ENCODE data around the gene PSMD13.
"Not testable (repeated sequence)": the region's sequence is repeated elsewhere in the genome, so short reads cannot be mapped to it uniquely, and the experiment has no call there.

Gene PSMD13

GRCh38 chr11:192674-193128 lies 44.1 kb upstream of the PSMD13 start, which contains the start of gene SCGB1C1:
Gene SCGB1C1 (plus strand): TSS chr11:193078. CDS start chr11:193100, 22 bp downstream.
- H3K4me2 ChIP-seq (ENCODE audit: low read length), result not testable (repeated sequence)

GRCh38 chr11:193481-193880 lies 43.3 kb upstream of the PSMD13 start:
- H2AFZ ChIP-seq (ENCODE audit: low read length); H3K27me3 ChIP-seq (ENCODE audit: insufficient read depth, low read length); H3K4me1 ChIP-seq (ENCODE audit: insufficient read depth, low read length, severe bottlenecking); H3F3A ChIP-seq (ENCODE audit: insufficient read depth, low read length); H3K9me3 ChIP-seq (ENCODE audit: low read length); H3K36me3 ChIP-seq (ENCODE audit: insufficient read depth, low read length); H4K20me1 ChIP-seq (ENCODE audit: insufficient read depth, low read length); H3K9me2 ChIP-seq (ENCODE audit: low read depth, low read length); H3K9ac ChIP-seq (ENCODE audit: low read length); H3K27ac ChIP-seq (ENCODE audit: low read depth, low read length, poor library complexity, severe bottlenecking); H3K4me3 ChIP-seq (ENCODE audit: low read depth, low read length, poor library complexity, severe bottlenecking); H3K4me2 ChIP-seq (ENCODE audit: low read length); H3K79me2 ChIP-seq (ENCODE audit: insufficient read depth, low read length): not testable (repeated sequence)

More at GRCh38 chr11:192674-193128, 44.1 kb upstream of the PSMD13 start, which contains the start of gene SCGB1C1:
- H3K4me1 ChIP-seq (ENCODE audit: insufficient read depth, low read length, severe bottlenecking); H3K79me2 ChIP-seq (ENCODE audit: insufficient read depth, low read length); H3K36me3 ChIP-seq (ENCODE audit: insufficient read depth, low read length); H3K27me3 ChIP-seq (ENCODE audit: insufficient read depth, low read length); H3K27ac ChIP-seq (ENCODE audit: low read depth, low read length, poor library complexity, severe bottlenecking); H4K20me1 ChIP-seq (ENCODE audit: insufficient read depth, low read length); H3F3A ChIP-seq (ENCODE audit: insufficient read depth, low read length); H3K9ac ChIP-seq (ENCODE audit: low read length); H2AFZ ChIP-seq (ENCODE audit: low read length); H3K9me3 ChIP-seq (ENCODE audit: low read length); H3K9me2 ChIP-seq (ENCODE audit: low read depth, low read length); H3K4me3 ChIP-seq (ENCODE audit: low read depth, low read length, poor library complexity, severe bottlenecking): not testable (repeated sequence)

GRCh38 chr11:196786-197731 lies 39.7 kb upstream of the PSMD13 start:
- no peaks in the 10 kb centered on the region for H3K79me2 ChIP-seq (ENCODE audit: insufficient read depth, low read length)
- TF ChIP-seq EZH2 (IDR thresholded peaks at IDR 0.05; ENCODE audit: borderline replicate concordance, low read length) (no peak), CTCF (IDR thresholded peaks at IDR 0.05; ENCODE audit: low read length) (no peak)

GRCh38 chr11:197741-198235 lies 39.0 kb upstream of the PSMD13 start:
- Histone ChIP-seq H3K9me3 (ENCODE audit: low read length) (no peaks in the 10 kb centered on the region), H3K4me3 (ENCODE audit: low read depth, low read length, poor library complexity, severe bottlenecking) (no peak overlapping the region), H3K4me1 (ENCODE audit: insufficient read depth, low read length, severe bottlenecking) (no peaks in the 10 kb centered on the region), H3K27me3 (ENCODE audit: insufficient read depth, low read length) (no peaks in the 10 kb centered on the region), H2AFZ (ENCODE audit: low read length) (no peak overlapping the region), H3K27ac (ENCODE audit: low read depth, low read length, poor library complexity, severe bottlenecking) (no peak overlapping the region), H3F3A (ENCODE audit: insufficient read depth, low read length) (no peaks in the 10 kb centered on the region), H3K4me2 (ENCODE audit: low read length) (no peak overlapping the region), H3K79me2 (ENCODE audit: insufficient read depth, low read length) (no peaks in the 10 kb centered on the region), H4K20me1 (ENCODE audit: insufficient read depth, low read length) (no peaks in the 10 kb centered on the region), H3K9me2 (ENCODE audit: low read depth, low read length) (no peaks in the 10 kb centered on the region), H3K36me3 (ENCODE audit: insufficient read depth, low read length) (no peaks in the 10 kb centered on the region; the same call in 1 of the 2 replicates), H3K9ac (ENCODE audit: low read length) (no peak overlapping the region)
- TF ChIP-seq CTCF (IDR thresholded peaks at IDR 0.05; ENCODE audit: low read length) (no peak), EZH2 (IDR thresholded peaks at IDR 0.05; ENCODE audit: borderline replicate concordance, low read length) (no peak)

More at GRCh38 chr11:196786-197731, 39.7 kb upstream of the PSMD13 start:
- H3K9ac ChIP-seq (ENCODE audit: low read length), result no peak overlapping the region
- H4K20me1 ChIP-seq (ENCODE audit: insufficient read depth, low read length), result no peaks in the 10 kb centered on the region
- H3F3A ChIP-seq (ENCODE audit: insufficient read depth, low read length), result no peaks in the 10 kb centered on the region
- H3K9me2 ChIP-seq (ENCODE audit: low read depth, low read length), result no peaks in the 10 kb centered on the region
- no peaks in the 10 kb centered on the region for H3K4me1 ChIP-seq (ENCODE audit: insufficient read depth, low read length, severe bottlenecking)
- H3K36me3 ChIP-seq (ENCODE audit: insufficient read depth, low read length), result no peaks in the 10 kb centered on the region; the same call in 1 of the 2 replicates
- no peak overlapping the region for H3K4me2 ChIP-seq (ENCODE audit: low read length)
- no peak overlapping the region for H2AFZ ChIP-seq (ENCODE audit: low read length)
- no peaks in the 10 kb centered on the region for H3K27me3 ChIP-seq (ENCODE audit: insufficient read depth, low read length)
- H3K27ac ChIP-seq (ENCODE audit: low read depth, low read length, poor library complexity, severe bottlenecking), result no peak overlapping the region
- no peak overlapping the region for H3K4me3 ChIP-seq (ENCODE audit: low read depth, low read length, poor library complexity, severe bottlenecking)
- no peaks in the 10 kb centered on the region for H3K9me3 ChIP-seq (ENCODE audit: low read length)

Measured in OCI-LY1 (cell line).